Left ventricle myocardium inferior (tissue), 1 donor: Measurements from ENCODE around the gene APOL4. TPM values are rescaled to one million over a fixed set of nuclear protein-coding genes. Genes with fewer than 3 reads are reported as not detected.
A peak's percentile ranks its signal among the peaks of the same experiment; 100 is the strongest.

Experiments
- DNase-seq: peaks from one replicate; pipeline ENCODE4 v3.0.0-alpha.2; 2020
- H3K27ac ChIP-seq: fragments of 200-600 bp; replicated peaks from 2 replicates; pipeline ENCODE4 v1.8.0; 2021
- H3K27me3 ChIP-seq: fragments of 200-600 bp; 2 replicates; pipeline ENCODE4 v1.8.0; 2021; ENCODE audit warnings: low read depth
- H3K36me3 ChIP-seq: fragments of 200-600 bp; 2 replicates; pipeline ENCODE4 v1.8.0; 2021
- H3K4me1 ChIP-seq: fragments of 200-600 bp; 2 replicates; pipeline ENCODE4 v1.8.0; 2021
- H3K4me3 ChIP-seq: fragments of 200-600 bp; 2 replicates; pipeline ENCODE4 v1.8.0; 2021; ENCODE audit warnings: mild to moderate bottlenecking, moderate library complexity
- H3K9me3 ChIP-seq: fragments of 200-600 bp; replicated peaks from 2 replicates; pipeline ENCODE4 v1.8.0; 2021
- CTCF ChIP-seq: fragments of 200-600 bp; IDR thresholded peaks from 2 replicates; pipeline ENCODE4 v1.8.0; 2021; ENCODE audit warnings: antibody characterized with exemption, mild to moderate bottlenecking, borderline replicate concordance
- intact Hi-C: fragments of 100-400 bp; cut with micrococcal nuclease; formaldehyde crosslinking; loops from one replicate; pipeline ENCODE4 v1.11.0; 2022
- total RNA-seq: library from RNA; stranded (reverse); fragmentation: NEBNext Ultra II Directional; extraction: Animal tissue kit (Norgen Biotek cat#: 25700); gene quantifications from one replicate; pipeline ENCODE4 v1.2.1, GENCODE V29; 2021
- donor health status: DM: no; HTN: yes; CAD: no; lungs with severe emphysema.

The APOL4 gene
- total RNA-seq, 1 donor from 2014 or later, result 4.7 TPM

- Histone ChIP-seq H3K4me3 (no peak overlapping the region), H3K4me1 (peaks cover 96% of the 10 kb centered on the region), H3K27me3 (no peaks in the 10 kb centered on the region), H3K36me3 (peaks cover 22% of the 10 kb centered on the region), H3K9me3 (no peaks in the 10 kb centered on the region), H3K27ac (peak overlapping the region; percentile 96)
- no peak for DNase-seq
- intact Hi-C loops, result no loop called here
- TF ChIP-seq CTCF, result no peak
Observed at GRCh38 chr22:36152088-36152487, 49.5 kb downstream of the APOL4 start.

- no peaks in the 10 kb centered on the region for H3K9me3 ChIP-seq
- H3K36me3 ChIP-seq, result peaks cover 22% of the 10 kb centered on the region
- no peak for TF ChIP-seq CTCF
- no peaks in the 10 kb centered on the region for H3K27me3 ChIP-seq
- H3K27ac ChIP-seq, result peak overlapping the region; percentile 96
- no peak for DNase-seq
- no peak overlapping the region for H3K4me3 ChIP-seq
- intact Hi-C loops, result no loop called here
- H3K4me1 ChIP-seq, result peaks cover 98% of the 10 kb centered on the region
Observed at GRCh38 chr22:36151006-36151595, 50.5 kb downstream of the APOL4 start.

- no peaks in the 10 kb centered on the region for H3K9me3 ChIP-seq
- TF ChIP-seq CTCF, result no peak
- intact Hi-C loops, result loop anchor here (5.0 kb wide), 1 partner anchor 33 kb away; no protein-coding TSS in a partner anchor
- no peak for DNase-seq
- H3K27me3 ChIP-seq, result no peaks in the 10 kb centered on the region
- H3K4me3 ChIP-seq, result no peak overlapping the region
- H3K36me3 ChIP-seq, result peaks cover 23% of the 10 kb centered on the region
- H3K27ac ChIP-seq, result peak overlapping the region; percentile 96
- H3K4me1 ChIP-seq, result peaks cover 89% of the 10 kb centered on the region
Observed at GRCh38 chr22:36149441-36149840, 52.2 kb downstream of the APOL4 start.

GRCh38 chr22:36148411-36148810, 53.2 kb downstream of the APOL4 start:
- peaks cover 34% of the 10 kb centered on the region for H3K36me3 ChIP-seq
- DNase-seq, result no peak
- H3K4me3 ChIP-seq, result no peak overlapping the region
- H3K27ac ChIP-seq, result no peak overlapping the region
- no peaks in the 10 kb centered on the region for H3K27me3 ChIP-seq
- TF ChIP-seq CTCF, result no peak
- intact Hi-C loops, result loop anchor here (5.0 kb wide), 1 partner anchor 34 kb away; no protein-coding TSS in a partner anchor
- peaks cover 79% of the 10 kb centered on the region for H3K4me1 ChIP-seq
- H3K9me3 ChIP-seq, result no peaks in the 10 kb centered on the region

GRCh38 chr22:36147196-36147791, 54.3 kb downstream of the APOL4 start:
- intact Hi-C loops, result loop anchor here (5.0 kb wide), 1 partner anchor 35 kb away; no protein-coding TSS in a partner anchor
- H3K36me3 ChIP-seq, result peaks cover 44% of the 10 kb centered on the region
- no peaks in the 10 kb centered on the region for H3K9me3 ChIP-seq
- no peak for TF ChIP-seq CTCF
- peaks cover 68% of the 10 kb centered on the region for H3K4me1 ChIP-seq
- peak overlapping the region; percentile 54 for H3K27ac ChIP-seq
- DNase-seq, result no peak
- no peak overlapping the region for H3K4me3 ChIP-seq
- no peaks in the 10 kb centered on the region for H3K27me3 ChIP-seq
